Suprapubic skin (tissue), 4 donors: ENCODE measurements around the gene MFSD2A. TPM values are rescaled to one million over a fixed set of nuclear protein-coding genes. Genes with fewer than 3 reads are reported as not detected.
"Not testable (repeated sequence)": the region's sequence is repeated elsewhere in the genome, so short reads cannot be mapped to it uniquely, and the experiment has no call there.

ENCODE experiments used
- DNase-seq, 2 donors: peaks; one replicate each; pipeline ENCODE4 v3.0.0-alpha.2; 2019; ENCODE audit warnings: low spot score in 2 of 2
- H3K27ac ChIP-seq: fragments of 200-600 bp; sonication (generic); one replicate; pipeline ENCODE4 v1.5.1; 2019
- H3K27me3 ChIP-seq: fragments of 200-600 bp; sonication (generic); one replicate; pipeline ENCODE4 v1.5.1; 2019
- H3K36me3 ChIP-seq: fragments of 200-600 bp; sonication (generic); one replicate; pipeline ENCODE4 v1.5.1; 2019
- H3K4me1 ChIP-seq: fragments of 200-600 bp; sonication (generic); one replicate; pipeline ENCODE4 v1.5.1; 2019
- H3K4me3 ChIP-seq: fragments of 200-600 bp; sonication (generic); one replicate; pipeline ENCODE4 v1.5.1; 2019; ENCODE audit warnings: mild to moderate bottlenecking
- H3K9me3 ChIP-seq: fragments of 200-600 bp; sonication (generic); one replicate; pipeline ENCODE4 v1.5.1; 2019
- EP300 ChIP-seq: sonication (generic); formaldehyde crosslinking; IDR thresholded peaks from one replicate; pipeline ENCODE4 v1.6.1; 2017; ENCODE audit warnings: antibody characterized with exemption
- POLR2A ChIP-seq, 2 donors: fragments of 450-650 bp; IDR thresholded peaks; one replicate each; pipeline ENCODE4 v1.6.1; 2017; ENCODE audit warnings: antibody characterized with exemption in 2 of 2, mild to moderate bottlenecking in 2 of 2, moderate library complexity in 2 of 2
- POLR2AphosphoS5 ChIP-seq, 3 donors: sonication (generic); formaldehyde crosslinking; IDR thresholded peaks; one replicate each; pipeline ENCODE4 v1.6.1; 2017; ENCODE audit warnings: antibody characterized with exemption in 3 of 3
- WGBS: methylation state at CpG from one replicate; pipeline ENCODE4 v1.1.5; 2018; 5-methylcytosine and 5-hydroxymethylcytosine counted together
- total RNA-seq, 4 donors: library from RNA; depleted of rRNA; stranded (reverse); fragments of >200 nt; gene quantifications; one replicate each; pipeline ENCODE4 v1.1.0, GENCODE V29; 2016
- TF ChIP-seq, protein P1 (sequence below), 2 donors: fragments of 200-600 bp in 1 of 2; fragments of 450-650 bp in 1 of 2; sonication (generic) in 1 of 2; IDR thresholded peaks; one replicate each; pipeline ENCODE4 v1.5.1; 2016 to 2019; ENCODE audit warnings: antibody characterized with exemption in 2 of 2, mild to moderate bottlenecking in 1 of 2, moderate library complexity in 1 of 2

MFSD2A gene
- total RNA-seq, 4 donors from 2014 or later: 169 to 416 (median 303) TPM

GRCh38 chr1:39981385-39981784 lies 26.4 kb downstream of the MFSD2A start:
- Histone ChIP-seq H3K4me1 (peaks cover 9% of the 10 kb centered on the region), H3K27ac (no peak overlapping the region), H3K9me3 (no peaks in the 10 kb centered on the region), H3K4me3 (no peak overlapping the region), H3K36me3 (no peaks in the 10 kb centered on the region), H3K27me3 (no peaks in the 10 kb centered on the region)
- TF ChIP-seq EP300 (no peak), POLR2AphosphoS5 (IDR thresholded peaks at IDR 0.05) (no peak), POLR2A (IDR thresholded peaks at IDR 0.05) (no peak)
- TF ChIP-seq, protein P1, sequence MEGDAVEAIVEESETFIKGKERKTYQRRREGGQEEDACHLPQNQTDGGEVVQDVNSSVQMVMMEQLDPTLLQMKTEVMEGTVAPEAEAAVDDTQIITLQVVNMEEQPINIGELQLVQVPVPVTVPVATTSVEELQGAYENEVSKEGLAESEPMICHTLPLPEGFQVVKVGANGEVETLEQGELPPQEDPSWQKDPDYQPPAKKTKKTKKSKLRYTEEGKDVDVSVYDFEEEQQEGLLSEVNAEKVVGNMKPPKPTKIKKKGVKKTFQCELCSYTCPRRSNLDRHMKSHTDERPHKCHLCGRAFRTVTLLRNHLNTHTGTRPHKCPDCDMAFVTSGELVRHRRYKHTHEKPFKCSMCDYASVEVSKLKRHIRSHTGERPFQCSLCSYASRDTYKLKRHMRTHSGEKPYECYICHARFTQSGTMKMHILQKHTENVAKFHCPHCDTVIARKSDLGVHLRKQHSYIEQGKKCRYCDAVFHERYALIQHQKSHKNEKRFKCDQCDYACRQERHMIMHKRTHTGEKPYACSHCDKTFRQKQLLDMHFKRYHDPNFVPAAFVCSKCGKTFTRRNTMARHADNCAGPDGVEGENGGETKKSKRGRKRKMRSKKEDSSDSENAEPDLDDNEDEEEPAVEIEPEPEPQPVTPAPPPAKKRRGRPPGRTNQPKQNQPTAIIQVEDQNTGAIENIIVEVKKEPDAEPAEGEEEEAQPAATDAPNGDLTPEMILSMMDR (IDR thresholded peaks at IDR 0.05): no peak
- DNase-seq: no peak
- 85% methylated on average over 9 of the region's 9 CpGs for WGBS

- TF ChIP-seq, protein P1 (IDR thresholded peaks at IDR 0.05): no peak
- TF ChIP-seq POLR2A (IDR thresholded peaks at IDR 0.05) (no peak), POLR2AphosphoS5 (IDR thresholded peaks at IDR 0.05) (no peak), EP300 (no peak)
- no peak overlapping the region for H3K27ac ChIP-seq
- no peak for DNase-seq
- H3K27me3 ChIP-seq: no peaks in the 10 kb centered on the region
- 40% methylated on average over 2 of the region's 2 CpGs for WGBS
- no peaks in the 10 kb centered on the region for H3K36me3 ChIP-seq
- peaks cover 9% of the 10 kb centered on the region for H3K4me1 ChIP-seq
- H3K4me3 ChIP-seq: no peak overlapping the region
- no peaks in the 10 kb centered on the region for H3K9me3 ChIP-seq
These were observed 27.0 kb downstream of the MFSD2A start for GRCh38 chr1:39981945-39982344.

GRCh38 chr1:39984480-39984879 lies 29.5 kb downstream of the MFSD2A start:
- DNase-seq, H3K9me3 ChIP-seq, H3K27ac ChIP-seq, H3K36me3 ChIP-seq, H3K27me3 ChIP-seq, H3K4me3 ChIP-seq: not testable (repeated sequence)
- H3K4me1 ChIP-seq: peaks cover 18% of the 10 kb centered on the region
- WGBS: 95% methylated on average over 2 of the region's 2 CpGs

- Histone ChIP-seq H3K9me3 (no peaks in the 10 kb centered on the region), H3K27ac (no peak overlapping the region), H3K4me1 (peaks cover 18% of the 10 kb centered on the region), H3K27me3 (no peaks in the 10 kb centered on the region), H3K36me3 (no peaks in the 10 kb centered on the region), H3K4me3 (no peak overlapping the region)
- no peak for DNase-seq
- 86% methylated on average over 7 of the region's 7 CpGs for WGBS
- TF ChIP-seq POLR2AphosphoS5 (IDR thresholded peaks at IDR 0.05): no peak
- TF ChIP-seq POLR2A (IDR thresholded peaks at IDR 0.05): no peak
These were observed 30.0 kb downstream of the MFSD2A start for GRCh38 chr1:39984951-39985350.

- no peaks in the 10 kb centered on the region for H3K9me3 ChIP-seq
- H3K27me3 ChIP-seq: no peaks in the 10 kb centered on the region
- no peaks in the 10 kb centered on the region for H3K36me3 ChIP-seq
- TF ChIP-seq POLR2AphosphoS5 (IDR thresholded peaks at IDR 0.05): no peak
- TF ChIP-seq, protein P1 (IDR thresholded peaks at IDR 0.05): no peak
- DNase-seq: no peak
- H3K4me1 ChIP-seq: peaks cover 9% of the 10 kb centered on the region
- H3K27ac ChIP-seq: peak overlapping the region; percentile 34
- 73% methylated on average over 3 of the region's 3 CpGs for WGBS
- H3K4me3 ChIP-seq: no peak overlapping the region
These were observed 32.9 kb downstream of the MFSD2A start for GRCh38 chr1:39987869-39988268.

DNA sequence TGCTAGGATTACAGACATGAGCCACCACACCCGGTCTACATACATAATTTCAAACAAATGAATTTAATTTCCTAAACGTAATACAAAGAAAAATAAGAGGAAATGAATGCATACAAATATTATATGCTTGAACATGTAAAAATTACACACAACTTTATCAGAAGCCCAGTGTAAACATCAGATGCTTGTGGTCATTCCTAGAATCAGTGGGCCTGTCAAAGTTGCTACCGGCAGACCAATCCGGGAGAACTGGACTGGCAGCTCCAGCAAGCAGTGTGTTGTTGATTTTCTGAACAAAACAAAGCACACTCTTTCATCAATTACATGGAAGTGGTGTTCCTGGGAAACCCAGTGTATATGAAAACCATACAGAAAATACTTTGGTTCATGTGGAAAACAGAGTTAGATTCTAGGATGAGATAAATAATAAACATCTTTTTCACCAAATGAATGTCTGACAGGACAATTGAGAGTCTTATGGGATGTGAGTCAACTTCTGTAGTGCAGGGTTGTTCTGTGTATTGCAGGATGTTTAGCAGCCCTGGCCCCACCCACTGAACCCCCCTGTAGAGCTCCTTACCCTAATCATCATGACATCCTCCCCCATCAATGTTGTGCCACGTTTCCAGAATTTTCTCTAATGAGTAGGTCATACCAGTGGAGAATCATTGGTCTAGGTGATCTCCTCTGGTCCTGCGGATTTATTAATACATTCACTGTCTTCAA lies 33.8 kb downstream of the MFSD2A start:
- H3K4me3 ChIP-seq: no peak overlapping the region
- H3K4me1 ChIP-seq: peaks cover 9% of the 10 kb centered on the region
- H3K27ac ChIP-seq: no peak overlapping the region
- H3K36me3 ChIP-seq: no peaks in the 10 kb centered on the region
- TF ChIP-seq EP300 (no peak), POLR2A (IDR thresholded peaks at IDR 0.05) (no peak), POLR2AphosphoS5 (IDR thresholded peaks at IDR 0.05) (no peak)
- TF ChIP-seq, protein P1 (IDR thresholded peaks at IDR 0.05): no peak
- DNase-seq: no peak
- WGBS: 59% methylated on average over 6 of the region's 6 CpGs
- H3K27me3 ChIP-seq: no peaks in the 10 kb centered on the region
- no peaks in the 10 kb centered on the region for H3K9me3 ChIP-seq
